CD4-positive, alpha-beta T cell treated with Interleukin-15 for 1 hour (primary cell): ENCODE measurements around the gene CDC42EP2.

ENCODE experiments used
- DNase-seq: peaks from one replicate; pipeline ENCODE4 v3.0.0-alpha.2; 2020

The CDC42EP2 gene

GRCh38 chr11:65314501-65315203 lies at the start of gene CDC42EP2:
CDC42EP2 (plus strand) TSS chr11:65314866; CDS start chr11:65320899, 6,033 bp downstream.
- peak; percentile 73 for DNase-seq

- no peak for DNase-seq
These were observed 48.5 kb upstream of the CDC42EP2 start for GRCh38 chr11:65266210-65266609.

GRCh38 chr11:65274735-65275682 lies 39.7 kb upstream of the CDC42EP2 start:
- peak; percentile 44 for DNase-seq

- no peak for DNase-seq
These were observed 38.8 kb upstream of the CDC42EP2 start for GRCh38 chr11:65275906-65276305.

- no peak for DNase-seq
These were observed 36.9 kb upstream of the CDC42EP2 start for GRCh38 chr11:65277631-65278277.

GRCh38 chr11:65278356-65278755 lies 36.3 kb upstream of the CDC42EP2 start:
- DNase-seq = no peak

- no peak for DNase-seq
These were observed 35.4 kb upstream of the CDC42EP2 start for GRCh38 chr11:65279279-65279678.

- DNase-seq = peak; percentile 32
These were observed 34.8 kb upstream of the CDC42EP2 start for GRCh38 chr11:65279741-65280440.

- DNase-seq = no peak
These were observed 34.0 kb upstream of the CDC42EP2 start for GRCh38 chr11:65280646-65281045.

- no peak for DNase-seq
These were observed 28.0 kb upstream of the CDC42EP2 start for GRCh38 chr11:65286686-65287085.

GRCh38 chr11:65287601-65288000 lies 27.1 kb upstream of the CDC42EP2 start:
- no peak for DNase-seq

- no peak for DNase-seq
These were observed 25.7 kb upstream of the CDC42EP2 start for GRCh38 chr11:65288706-65289536.

GRCh38 chr11:65290448-65291165 lies 24.1 kb upstream of the CDC42EP2 start:
- DNase-seq = peak; percentile 77

GRCh38 chr11:65291613-65292012 lies 23.1 kb upstream of the CDC42EP2 start:
- no peak for DNase-seq

GRCh38 chr11:65292890-65293289 lies 21.8 kb upstream of the CDC42EP2 start:
- no peak for DNase-seq

GRCh38 chr11:65293909-65294381 lies 20.7 kb upstream of the CDC42EP2 start:
- no peak for DNase-seq

GRCh38 chr11:65295001-65295400 lies 19.7 kb upstream of the CDC42EP2 start:
- no peak for DNase-seq

GRCh38 chr11:65295571-65296341 lies 18.9 kb upstream of the CDC42EP2 start:
- no peak for DNase-seq

- no peak for DNase-seq
These were observed 17.5 kb upstream of the CDC42EP2 start for GRCh38 chr11:65297026-65297672.

GRCh38 chr11:65298131-65298535 lies 16.5 kb upstream of the CDC42EP2 start:
- no peak for DNase-seq
